ENCODE measurements around the gene ANXA4.

- TF ChIP-seq, protein P1, sequence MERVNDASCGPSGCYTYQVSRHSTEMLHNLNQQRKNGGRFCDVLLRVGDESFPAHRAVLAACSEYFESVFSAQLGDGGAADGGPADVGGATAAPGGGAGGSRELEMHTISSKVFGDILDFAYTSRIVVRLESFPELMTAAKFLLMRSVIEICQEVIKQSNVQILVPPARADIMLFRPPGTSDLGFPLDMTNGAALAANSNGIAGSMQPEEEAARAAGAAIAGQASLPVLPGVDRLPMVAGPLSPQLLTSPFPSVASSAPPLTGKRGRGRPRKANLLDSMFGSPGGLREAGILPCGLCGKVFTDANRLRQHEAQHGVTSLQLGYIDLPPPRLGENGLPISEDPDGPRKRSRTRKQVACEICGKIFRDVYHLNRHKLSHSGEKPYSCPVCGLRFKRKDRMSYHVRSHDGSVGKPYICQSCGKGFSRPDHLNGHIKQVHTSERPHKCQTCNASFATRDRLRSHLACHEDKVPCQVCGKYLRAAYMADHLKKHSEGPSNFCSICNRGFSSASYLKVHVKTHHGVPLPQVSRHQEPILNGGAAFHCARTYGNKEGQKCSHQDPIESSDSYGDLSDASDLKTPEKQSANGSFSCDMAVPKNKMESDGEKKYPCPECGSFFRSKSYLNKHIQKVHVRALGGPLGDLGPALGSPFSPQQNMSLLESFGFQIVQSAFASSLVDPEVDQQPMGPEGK (CRISPR knock-in tag; IDR thresholded peaks at IDR 0.05; ENCODE audit: borderline replicate concordance), result no peak
- TF ChIP-seq POU6F1 (CRISPR knock-in tag; IDR thresholded peaks at IDR 0.05; ENCODE audit: borderline replicate concordance, low read depth), result no peak
- TF ChIP-seq TCF4 (CRISPR knock-in tag; IDR thresholded peaks at IDR 0.05; ENCODE audit: borderline replicate concordance), result no peak
- no peak for TF ChIP-seq ZNF70 (CRISPR knock-in tag; IDR thresholded peaks at IDR 0.05)
- no peak for TF ChIP-seq RARB (CRISPR knock-in tag; IDR thresholded peaks at IDR 0.05)
- TF ChIP-seq OSR1 (CRISPR knock-in tag; IDR thresholded peaks at IDR 0.05), result no peak
- TF ChIP-seq ZC3H10 (CRISPR knock-in tag; IDR thresholded peaks at IDR 0.05), result no peak
- no peak for TF ChIP-seq SNAI2 (CRISPR knock-in tag; IDR thresholded peaks at IDR 0.05)
Measured at GRCh38 chr2:69777786-69778105, 35.8 kb downstream of the ANXA4 start.
